HS-5 (cell line): ENCODE results near the gene OR1K1.
"Not testable (repeated sequence)": the region's sequence is repeated elsewhere in the genome, so short reads cannot be mapped to it uniquely, and the experiment has no call there.

ENCODE experiments used
- DNase-seq: peaks from one replicate; pipeline ENCODE4 v3.0.0-alpha.2; 2012; ENCODE audit warnings: low read depth

OR1K1 gene

DNA sequence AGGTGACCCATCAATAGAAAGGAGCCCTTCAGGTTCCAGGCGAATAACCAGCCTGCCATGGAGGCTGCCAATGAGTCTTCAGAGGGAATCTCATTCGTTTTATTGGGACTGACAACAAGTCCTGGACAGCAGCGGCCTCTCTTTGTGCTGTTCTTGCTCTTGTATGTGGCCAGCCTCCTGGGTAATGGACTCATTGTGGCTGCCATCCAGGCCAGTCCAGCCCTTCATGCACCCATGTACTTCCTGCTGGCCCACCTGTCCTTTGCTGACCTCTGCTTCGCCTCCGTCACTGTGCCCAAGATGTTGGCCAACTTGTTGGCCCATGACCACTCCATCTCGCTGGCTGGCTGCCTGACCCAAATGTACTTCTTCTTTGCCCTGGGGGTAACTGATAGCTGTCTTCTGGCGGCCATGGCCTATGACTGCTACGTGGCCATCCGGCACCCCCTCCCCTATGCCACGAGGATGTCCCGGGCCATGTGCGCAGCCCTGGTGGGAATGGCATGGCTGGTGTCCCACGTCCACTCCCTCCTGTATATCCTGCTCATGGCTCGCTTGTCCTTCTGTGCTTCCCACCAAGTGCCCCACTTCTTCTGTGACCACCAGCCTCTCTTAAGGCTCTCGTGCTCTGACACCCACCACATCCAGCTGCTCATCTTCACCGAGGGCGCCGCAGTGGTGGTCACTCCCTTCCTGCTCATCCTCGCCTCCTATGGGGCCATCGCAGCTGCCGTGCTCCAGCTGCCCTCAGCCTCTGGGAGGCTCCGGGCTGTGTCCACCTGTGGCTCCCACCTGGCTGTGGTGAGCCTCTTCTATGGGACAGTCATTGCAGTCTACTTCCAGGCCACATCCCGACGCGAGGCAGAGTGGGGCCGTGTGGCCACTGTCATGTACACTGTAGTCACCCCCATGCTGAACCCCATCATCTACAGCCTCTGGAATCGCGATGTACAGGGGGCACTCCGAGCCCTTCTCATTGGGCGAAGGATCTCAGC, at the start of gene OR1K1:
TSS of gene OR1K1 (plus strand) at position 58 of the 995 bp plus-strand sequence. CDS start at position 58, 0 bp downstream.
- no peak for DNase-seq

GRCh38 chr9:122754825-122755224, 45.1 kb upstream of the OR1K1 start:
- no peak for DNase-seq

- no peak for DNase-seq
Measured at GRCh38 chr9:122767817-122768216, 32.1 kb upstream of the OR1K1 start.

- no peak for DNase-seq
Measured at GRCh38 chr9:122777052-122777451, 22.9 kb upstream of the OR1K1 start.

DNA sequence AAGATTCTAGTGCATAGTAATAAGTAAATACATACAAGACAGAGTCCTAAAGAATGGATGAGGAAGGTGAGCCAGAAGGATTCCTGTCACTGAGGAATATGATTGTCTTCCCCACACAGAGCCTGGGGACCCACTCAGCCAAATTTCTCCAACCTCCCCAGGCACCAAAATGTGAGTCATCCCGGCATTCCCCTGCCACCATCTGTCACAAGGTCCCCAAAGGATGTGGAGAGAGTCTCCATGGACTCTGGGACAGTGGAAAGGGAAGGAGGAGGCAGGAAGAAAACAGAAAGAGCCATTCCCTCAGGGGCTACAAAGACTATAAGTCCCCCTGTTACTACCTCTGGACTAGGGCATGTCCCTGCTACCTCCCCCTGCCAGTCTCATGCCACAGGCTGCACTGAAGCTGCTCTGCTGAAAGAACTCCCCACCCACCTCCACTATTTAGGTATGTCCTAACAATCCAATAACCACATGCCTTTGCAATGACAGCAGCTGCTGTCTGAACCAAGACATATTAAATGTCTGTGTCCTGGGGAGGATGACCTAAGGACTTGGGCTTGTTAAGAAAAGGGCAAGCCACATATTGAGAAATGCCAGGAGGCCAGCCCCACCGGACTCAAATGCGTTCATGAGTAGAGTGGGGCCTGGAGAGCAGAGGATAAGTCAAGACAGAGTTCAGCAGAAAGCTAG, 21.8 kb upstream of the OR1K1 start:
- DNase-seq: peak; percentile 64

DNA sequence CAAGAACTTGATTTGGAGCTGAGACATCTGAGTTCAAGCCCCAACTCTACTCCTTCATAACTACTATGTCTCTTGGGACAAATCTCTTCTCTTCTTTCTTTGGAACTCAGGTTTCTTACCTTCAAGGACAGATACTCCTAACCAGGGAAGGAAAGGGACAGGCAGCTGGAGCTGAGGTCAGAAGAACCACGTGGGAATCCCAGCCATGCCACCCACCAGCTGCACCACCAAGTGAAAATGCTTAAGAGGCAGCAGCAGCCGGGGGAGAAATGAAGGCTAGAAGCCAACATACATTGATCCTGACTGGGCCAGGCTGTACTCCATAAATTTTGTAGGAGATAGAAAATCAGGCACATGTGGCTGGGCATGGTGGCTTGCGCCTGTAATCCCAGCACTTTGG, 20.7 kb upstream of the OR1K1 start:
- DNase-seq: no peak

DNA sequence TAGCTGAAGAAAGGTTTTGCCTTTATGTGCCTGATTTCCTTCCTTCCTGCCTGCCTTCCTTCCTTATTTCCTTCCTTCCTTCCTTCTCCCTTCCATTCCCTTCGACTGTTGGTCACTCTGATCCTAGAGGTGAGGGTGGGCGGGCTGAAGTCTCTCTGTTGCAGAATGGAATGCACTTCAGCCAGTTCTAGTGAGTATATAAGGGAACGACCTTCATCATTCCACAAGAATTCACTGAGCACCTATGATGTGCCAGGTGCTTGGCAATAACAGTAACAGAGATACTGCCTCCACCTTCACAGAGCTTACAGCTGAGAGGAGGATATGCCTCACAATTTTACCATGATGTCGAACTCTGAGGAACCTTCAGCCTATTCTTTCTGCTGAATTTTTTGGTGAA, 19.9 kb upstream of the OR1K1 start:
- DNase-seq: no peak

GRCh38 chr9:122781671-122782070, 18.3 kb upstream of the OR1K1 start:
- no peak for DNase-seq

GRCh38 chr9:122785269-122785668, 14.7 kb upstream of the OR1K1 start:
- no peak for DNase-seq

GRCh38 chr9:122786338-122786737, 13.6 kb upstream of the OR1K1 start:
- DNase-seq: no peak

DNA sequence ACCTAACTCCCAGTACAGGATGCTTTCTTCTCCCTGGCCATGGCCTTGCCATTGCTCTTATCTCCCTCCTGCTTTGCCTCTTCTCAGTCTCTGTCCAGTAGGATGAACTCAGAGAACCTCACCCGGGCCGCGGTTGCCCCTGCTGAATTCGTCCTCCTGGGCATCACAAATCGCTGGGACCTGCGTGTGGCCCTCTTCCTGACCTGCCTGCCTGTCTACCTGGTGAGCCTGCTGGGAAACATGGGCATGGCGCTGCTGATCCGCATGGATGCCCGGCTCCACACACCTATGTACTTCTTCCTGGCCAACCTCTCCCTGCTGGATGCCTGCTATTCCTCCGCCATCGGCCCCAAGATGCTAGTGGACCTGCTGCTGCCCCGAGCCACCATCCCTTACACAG, 11.1 kb upstream of the OR1K1 start, which contains the start of gene OR5C1:
TSS of gene OR5C1 (plus strand) at position 103 of the 400 bp plus-strand sequence. CDS start at position 103, 0 bp downstream.
- DNase-seq: no peak

- no peak for DNase-seq
Measured at GRCh38 chr9:122789256-122790046, 10.5 kb upstream of the OR1K1 start.

DNA sequence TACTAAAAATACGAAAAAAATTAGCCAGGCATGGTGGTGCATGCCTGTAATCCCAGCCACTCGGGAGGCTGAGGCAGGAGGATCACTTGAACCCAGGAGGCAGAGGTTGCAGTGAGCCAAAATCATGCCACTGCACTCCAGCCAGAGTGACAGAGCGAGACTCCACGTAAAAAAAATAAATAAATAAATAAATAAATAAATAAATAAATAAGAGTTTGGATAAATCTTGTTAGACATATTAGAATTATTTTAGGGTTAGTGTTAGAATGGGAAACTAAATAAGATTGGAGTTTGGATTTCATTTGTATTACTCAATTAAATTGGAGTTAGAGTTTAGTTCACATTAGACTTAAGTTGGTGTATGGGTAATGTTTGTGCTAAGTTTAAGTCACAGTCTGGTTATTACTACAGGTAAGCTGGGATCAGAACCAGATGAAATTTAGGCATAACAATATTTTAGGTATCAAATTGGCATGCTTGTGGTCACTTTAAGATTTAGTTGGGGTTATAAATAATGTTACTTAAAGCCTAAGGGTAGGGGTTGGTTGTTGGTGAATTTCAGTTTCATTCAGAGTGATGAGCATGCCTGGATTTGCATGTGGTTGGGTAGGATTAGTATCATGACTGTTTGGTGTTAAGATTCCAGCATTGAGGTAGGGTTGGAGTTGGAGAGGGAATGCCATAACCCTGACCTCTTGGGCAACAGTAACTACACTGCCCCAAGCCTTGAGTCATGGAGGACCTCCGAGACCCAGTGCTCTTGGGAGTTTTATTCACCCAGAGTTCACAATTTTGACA, 7.9 kb upstream of the OR1K1 start:
- no peak for DNase-seq

GRCh38 chr9:122797316-122798063, 2.4 kb upstream of the OR1K1 start:
- DNase-seq: no peak

DNA sequence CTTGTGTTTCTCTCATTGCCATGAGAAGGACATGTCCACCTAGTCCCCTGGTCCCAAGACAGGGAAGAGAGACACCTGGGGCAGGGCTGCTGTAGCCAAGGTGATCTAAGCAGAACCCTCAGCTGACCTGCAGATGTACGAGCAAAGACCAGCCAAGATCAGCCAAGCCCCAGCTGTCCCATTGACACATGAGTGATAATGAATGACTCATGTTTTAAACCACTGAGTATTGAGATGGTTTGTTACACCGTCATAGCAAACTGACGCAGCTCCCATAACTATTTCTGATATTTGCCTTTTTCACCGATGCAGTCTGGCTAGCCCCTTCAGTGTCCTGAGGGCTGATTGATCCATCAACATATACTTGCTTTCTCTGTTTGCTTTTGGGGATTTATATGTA, 6.7 kb downstream of the OR1K1 start:
- no peak for DNase-seq

DNA sequence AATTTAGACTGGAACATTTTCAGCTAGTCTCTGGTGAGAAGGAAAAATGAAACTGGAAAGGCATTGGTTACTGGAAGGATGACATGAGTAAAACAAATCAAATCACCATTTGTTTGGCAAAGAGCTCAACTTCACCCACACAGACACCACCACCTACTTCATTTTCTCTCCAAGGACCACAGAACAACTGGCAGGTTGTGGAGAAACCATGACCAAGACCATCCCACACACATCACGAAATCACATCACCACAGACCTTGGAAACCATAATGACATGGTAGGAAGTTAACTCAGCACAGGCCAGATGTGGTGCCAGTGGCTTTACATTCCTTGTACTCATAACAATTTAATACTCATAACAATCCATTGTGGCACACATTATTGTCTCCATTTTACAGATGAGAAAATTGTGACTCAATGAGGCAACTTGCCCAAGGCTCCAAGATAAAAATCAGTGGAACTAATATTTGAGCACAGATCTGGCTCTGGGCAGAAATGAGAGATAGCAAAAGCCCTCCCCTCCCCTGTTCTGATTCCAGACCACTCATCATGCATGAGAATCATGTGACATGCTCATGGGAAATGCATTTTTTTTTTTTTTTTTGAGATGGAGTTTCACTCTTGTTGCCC, 7.5 kb downstream of the OR1K1 start:
- DNase-seq: no peak

GRCh38 chr9:122808141-122808540, 8.2 kb downstream of the OR1K1 start:
- no peak for DNase-seq

GRCh38 chr9:122809261-122809660, 9.3 kb downstream of the OR1K1 start:
- not testable (repeated sequence) for DNase-seq

DNA sequence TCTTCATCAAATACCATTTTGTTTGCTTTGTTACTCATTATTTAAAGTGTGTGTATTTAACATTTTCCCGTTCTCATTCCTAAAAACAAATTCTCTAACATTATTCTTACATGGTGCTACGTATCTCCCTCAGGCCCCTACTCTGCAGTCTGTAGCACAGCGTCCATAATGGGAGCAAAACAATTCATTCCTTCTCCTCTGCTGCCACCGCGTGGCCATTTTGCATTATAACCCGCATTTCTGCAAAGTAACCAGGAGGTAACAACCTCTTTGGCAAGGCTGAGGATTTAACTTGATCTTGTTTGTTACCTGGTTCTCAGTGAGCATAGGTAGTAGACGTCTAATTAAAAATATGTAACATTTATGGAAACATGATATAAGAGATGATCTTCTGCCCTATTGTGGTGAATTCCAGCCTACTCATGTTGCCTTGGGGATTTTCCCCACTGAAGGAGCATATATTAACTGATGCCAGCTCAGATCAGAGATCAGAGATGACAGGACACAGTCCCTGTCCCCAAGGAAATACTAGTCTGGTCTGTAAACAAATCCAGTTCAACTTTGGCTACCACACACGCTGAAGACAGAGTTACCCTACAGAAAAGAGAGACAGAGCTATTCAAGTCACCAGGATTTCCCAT, 10.5 kb downstream of the OR1K1 start:
- DNase-seq: peak; percentile 46

- DNase-seq: no peak
Measured at GRCh38 chr9:122812736-122813135, 12.8 kb downstream of the OR1K1 start.
